Placental pericyte (primary cell): ENCODE data around the gene HPCAL1. TPM values are rescaled to one million over a fixed set of nuclear protein-coding genes. Genes with fewer than 3 reads are reported as not detected.

ENCODE experiments used
- small RNA-seq: library from RNA; depleted of rRNA; stranded (forward); fragments of <200 nt; gene quantifications from one replicate; pipeline ENCODE3, GENCODE V24; 2012; ENCODE audit warnings: low replicate concordance
- total RNA-seq: library from RNA; depleted of rRNA; stranded (reverse); fragments of >200 nt; gene quantifications from 2 replicates; pipeline ENCODE4 v1.2.3, GENCODE V29; 2012

HPCAL1 gene
- 50.8 and 144 TPM in 2 replicates for total RNA-seq

DNA sequence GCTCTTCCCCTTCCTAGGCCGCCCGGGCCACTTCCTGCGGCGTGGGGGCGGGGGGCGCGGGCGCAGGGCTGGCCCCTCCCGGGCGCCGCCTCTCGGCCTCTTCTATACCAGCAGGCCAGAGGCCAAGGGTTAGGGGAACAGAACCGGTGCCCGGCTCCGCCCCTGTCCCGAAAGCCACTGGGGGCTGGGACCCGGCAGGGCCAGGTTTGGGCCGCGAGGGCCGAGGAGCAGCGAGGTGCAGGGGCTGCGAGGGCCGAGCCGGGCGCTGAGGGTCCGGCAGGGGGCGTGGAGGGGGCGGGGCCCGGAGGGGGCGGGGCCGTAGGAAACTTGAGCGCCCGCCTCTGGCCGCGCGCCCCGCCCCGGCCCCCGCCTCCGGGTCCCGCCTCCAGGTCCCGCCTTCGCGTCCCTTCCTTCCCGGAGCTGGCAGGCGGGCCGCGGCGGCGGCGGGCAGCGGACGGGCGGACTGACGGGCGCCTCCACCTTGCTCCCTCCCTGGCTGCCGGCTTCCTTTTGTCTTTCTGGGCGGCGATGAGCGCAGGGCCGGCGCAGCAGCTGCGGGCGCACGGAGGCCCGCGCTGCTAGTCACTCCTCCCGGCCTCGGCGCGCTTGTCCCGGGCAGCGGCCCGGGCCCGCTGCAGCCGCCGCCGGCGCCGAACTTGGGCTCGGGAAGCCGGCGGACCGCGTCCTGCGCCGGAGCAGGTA, at the start of gene HPCAL1:
Gene HPCAL1, plus strand, starts transcription at position 426 of the 702 bp plus-strand sequence. CDS start 116,854 bp downstream, outside the sequence.

GRCh38 chr2:10447895-10448575, 145.3 kb downstream of the HPCAL1 start, which contains the start of gene ODC1:
ODC1 (minus strand) TSS chr2:10448327; CDS start chr2:10445032, 3,295 bp downstream.

Small RNA genes lying within 50 kb of the gene (small RNA-seq; reads per million reads assigned to genes)
- gene RF00432, result not detected
- not detected for gene RN7SL66P
- gene SNORA80B, result 67.9 reads per million, percentile 98 among the genes with 10 or more reads in this experiment

Other genes starting within 250 kb of the HPCAL1 start
- 0.14 and 0.22 TPM in 2 replicates for gene CYS1, start 222.5 kb upstream of the HPCAL1 start, total RNA-seq
- 2.0 and 136 TPM in 2 replicates for gene RRM2, start 180.2 kb upstream of the HPCAL1 start, total RNA-seq
- gene ODC1, start 145.4 kb downstream of the HPCAL1 start, total RNA-seq, result 111 and 216 TPM in 2 replicates